ENCODE measurements around the gene SLC26A8. TPM values are rescaled to one million over a fixed set of nuclear protein-coding genes. Genes with fewer than 3 reads are reported as not detected.

Gene SLC26A8
- total and polyA plus RNA-seq, 2 of the 13 experiments (the other 11 are each of a cell fraction or from before 2014, with no cell fraction given) = 0.46 TPM; not detected in 1

DNA sequence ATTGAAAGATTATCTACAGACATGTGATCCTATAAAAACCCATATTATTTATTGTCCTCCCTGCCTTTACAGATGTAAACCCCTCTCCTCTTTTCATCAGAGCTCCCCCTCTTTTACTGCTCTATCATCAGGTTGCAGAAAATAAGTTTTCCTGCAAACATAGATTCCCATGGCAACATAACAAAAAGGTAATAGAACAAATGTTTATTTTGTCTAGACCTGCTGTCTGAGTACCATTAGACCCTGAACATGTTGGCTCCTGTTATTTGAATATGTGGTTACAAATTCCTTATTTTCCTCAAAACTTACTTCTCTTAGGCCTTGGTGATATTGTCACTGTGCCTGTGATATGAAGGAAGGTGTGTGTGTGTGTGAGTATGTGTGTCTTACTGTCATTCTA, 14.7 kb upstream of the SLC26A8 start (continued):
- TF ChIP-seq, protein P1, sequence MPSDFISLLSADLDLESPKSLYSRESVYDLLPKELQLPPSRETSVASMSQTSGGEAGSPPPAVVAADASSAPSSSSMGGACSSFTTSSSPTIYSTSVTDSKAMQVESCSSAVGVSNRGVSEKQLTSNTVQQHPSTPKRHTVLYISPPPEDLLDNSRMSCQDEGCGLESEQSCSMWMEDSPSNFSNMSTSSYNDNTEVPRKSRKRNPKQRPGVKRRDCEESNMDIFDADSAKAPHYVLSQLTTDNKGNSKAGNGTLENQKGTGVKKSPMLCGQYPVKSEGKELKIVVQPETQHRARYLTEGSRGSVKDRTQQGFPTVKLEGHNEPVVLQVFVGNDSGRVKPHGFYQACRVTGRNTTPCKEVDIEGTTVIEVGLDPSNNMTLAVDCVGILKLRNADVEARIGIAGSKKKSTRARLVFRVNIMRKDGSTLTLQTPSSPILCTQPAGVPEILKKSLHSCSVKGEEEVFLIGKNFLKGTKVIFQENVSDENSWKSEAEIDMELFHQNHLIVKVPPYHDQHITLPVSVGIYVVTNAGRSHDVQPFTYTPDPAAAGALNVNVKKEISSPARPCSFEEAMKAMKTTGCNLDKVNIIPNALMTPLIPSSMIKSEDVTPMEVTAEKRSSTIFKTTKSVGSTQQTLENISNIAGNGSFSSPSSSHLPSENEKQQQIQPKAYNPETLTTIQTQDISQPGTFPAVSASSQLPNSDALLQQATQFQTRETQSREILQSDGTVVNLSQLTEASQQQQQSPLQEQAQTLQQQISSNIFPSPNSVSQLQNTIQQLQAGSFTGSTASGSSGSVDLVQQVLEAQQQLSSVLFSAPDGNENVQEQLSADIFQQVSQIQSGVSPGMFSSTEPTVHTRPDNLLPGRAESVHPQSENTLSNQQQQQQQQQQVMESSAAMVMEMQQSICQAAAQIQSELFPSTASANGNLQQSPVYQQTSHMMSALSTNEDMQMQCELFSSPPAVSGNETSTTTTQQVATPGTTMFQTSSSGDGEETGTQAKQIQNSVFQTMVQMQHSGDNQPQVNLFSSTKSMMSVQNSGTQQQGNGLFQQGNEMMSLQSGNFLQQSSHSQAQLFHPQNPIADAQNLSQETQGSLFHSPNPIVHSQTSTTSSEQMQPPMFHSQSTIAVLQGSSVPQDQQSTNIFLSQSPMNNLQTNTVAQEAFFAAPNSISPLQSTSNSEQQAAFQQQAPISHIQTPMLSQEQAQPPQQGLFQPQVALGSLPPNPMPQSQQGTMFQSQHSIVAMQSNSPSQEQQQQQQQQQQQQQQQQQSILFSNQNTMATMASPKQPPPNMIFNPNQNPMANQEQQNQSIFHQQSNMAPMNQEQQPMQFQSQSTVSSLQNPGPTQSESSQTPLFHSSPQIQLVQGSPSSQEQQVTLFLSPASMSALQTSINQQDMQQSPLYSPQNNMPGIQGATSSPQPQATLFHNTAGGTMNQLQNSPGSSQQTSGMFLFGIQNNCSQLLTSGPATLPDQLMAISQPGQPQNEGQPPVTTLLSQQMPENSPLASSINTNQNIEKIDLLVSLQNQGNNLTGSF (CRISPR knock-in tag; IDR thresholded peaks at IDR 0.05) = no peak
- TF ChIP-seq ZBTB46 (CRISPR knock-in tag; IDR thresholded peaks at IDR 0.05; ENCODE audit: borderline replicate concordance) (no peak), AHR (CRISPR knock-in tag; IDR thresholded peaks at IDR 0.05) (no peak), RFX3 (CRISPR knock-in tag; IDR thresholded peaks at IDR 0.05) (peak; percentile 83), PHB2 (IDR thresholded peaks at IDR 0.05; ENCODE audit: partially characterized antibody) (no peak), NCOA5 (CRISPR knock-in tag; IDR thresholded peaks at IDR 0.05) (no peak), ZNF350 (CRISPR knock-in tag; IDR thresholded peaks at IDR 0.05; ENCODE audit: borderline replicate concordance, low read depth) (no peak), SMAD3 (CRISPR knock-in tag; IDR thresholded peaks at IDR 0.05) (no peak), ZBTB7A (CRISPR knock-in tag; IDR thresholded peaks at IDR 0.05) (no peak), ATF7 (IDR thresholded peaks at IDR 0.05) (no peak), ATF7 (CRISPR knock-in tag; IDR thresholded peaks at IDR 0.05) (no peak), KMT2A (CRISPR knock-in tag; IDR thresholded peaks at IDR 0.05) (no peak), SKIL (CRISPR knock-in tag; IDR thresholded peaks at IDR 0.05; ENCODE audit: borderline replicate concordance) (peak; percentile 51; the same call in 1 of the 2 replicates)
- TF ChIP-seq, protein P2, sequence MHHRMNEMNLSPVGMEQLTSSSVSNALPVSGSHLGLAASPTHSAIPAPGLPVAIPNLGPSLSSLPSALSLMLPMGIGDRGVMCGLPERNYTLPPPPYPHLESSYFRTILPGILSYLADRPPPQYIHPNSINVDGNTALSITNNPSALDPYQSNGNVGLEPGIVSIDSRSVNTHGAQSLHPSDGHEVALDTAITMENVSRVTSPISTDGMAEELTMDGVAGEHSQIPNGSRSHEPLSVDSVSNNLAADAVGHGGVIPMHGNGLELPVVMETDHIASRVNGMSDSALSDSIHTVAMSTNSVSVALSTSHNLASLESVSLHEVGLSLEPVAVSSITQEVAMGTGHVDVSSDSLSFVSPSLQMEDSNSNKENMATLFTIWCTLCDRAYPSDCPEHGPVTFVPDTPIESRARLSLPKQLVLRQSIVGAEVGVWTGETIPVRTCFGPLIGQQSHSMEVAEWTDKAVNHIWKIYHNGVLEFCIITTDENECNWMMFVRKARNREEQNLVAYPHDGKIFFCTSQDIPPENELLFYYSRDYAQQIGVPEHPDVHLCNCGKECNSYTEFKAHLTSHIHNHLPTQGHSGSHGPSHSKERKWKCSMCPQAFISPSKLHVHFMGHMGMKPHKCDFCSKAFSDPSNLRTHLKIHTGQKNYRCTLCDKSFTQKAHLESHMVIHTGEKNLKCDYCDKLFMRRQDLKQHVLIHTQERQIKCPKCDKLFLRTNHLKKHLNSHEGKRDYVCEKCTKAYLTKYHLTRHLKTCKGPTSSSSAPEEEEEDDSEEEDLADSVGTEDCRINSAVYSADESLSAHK (CRISPR knock-in tag; IDR thresholded peaks at IDR 0.05; ENCODE audit: borderline replicate concordance) = no peak
